SW480 (cell line): ENCODE measurements around the gene XRCC6.
"Not testable (repeated sequence)": the region's sequence is repeated elsewhere in the genome, so short reads cannot be mapped to it uniquely, and the experiment has no call there.

Experiments
- DNase-seq: peaks from one replicate; pipeline ENCODE4 v3.0.0-alpha.2; 2016; ENCODE audit warnings: low spot score

The XRCC6 gene

DNA sequence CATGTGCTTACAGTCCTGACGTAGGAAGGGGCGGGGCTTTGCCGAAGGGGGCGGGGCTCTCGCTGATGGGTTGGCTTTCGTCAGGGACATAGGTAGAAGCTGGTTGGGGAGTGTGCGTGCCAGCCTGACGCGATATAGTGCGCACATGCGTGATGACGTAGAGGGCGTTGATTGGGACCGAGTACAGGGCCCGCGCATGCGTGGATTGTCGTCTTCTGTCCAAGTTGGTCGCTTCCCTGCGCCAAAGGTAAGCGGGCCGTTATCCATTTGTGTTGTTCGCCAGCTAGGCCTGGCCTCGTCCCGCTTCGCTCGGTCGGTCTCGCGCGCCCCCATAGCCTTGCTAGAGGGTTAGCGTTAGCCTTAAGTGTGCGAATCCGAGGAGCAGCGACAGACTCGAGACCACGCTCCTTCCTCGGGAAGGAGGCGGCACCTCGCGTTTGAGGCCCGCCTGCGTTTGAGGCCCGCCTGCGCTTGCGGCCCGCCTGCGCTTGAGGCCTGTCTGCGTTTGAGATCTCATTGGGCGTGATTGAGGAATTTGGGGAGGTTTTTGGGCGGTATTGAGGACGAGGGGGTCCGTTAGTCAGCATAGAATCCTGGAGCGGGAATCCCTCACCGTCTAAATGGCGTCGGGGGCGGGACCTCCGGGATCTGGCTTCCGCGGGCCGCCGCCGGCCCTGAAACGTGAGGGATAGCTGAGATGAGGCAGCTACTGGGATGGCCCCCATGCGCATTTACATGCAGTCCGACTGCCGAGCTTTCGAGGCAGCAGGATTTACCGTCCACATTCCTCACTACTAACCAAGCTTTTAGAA is at the start of gene XRCC6:
TSS of gene XRCC6 (plus strand) at position 197 of the 812 bp plus-strand sequence. CDS start 710 bp downstream, outside the sequence.
- peak; percentile 99 for DNase-seq

DNA sequence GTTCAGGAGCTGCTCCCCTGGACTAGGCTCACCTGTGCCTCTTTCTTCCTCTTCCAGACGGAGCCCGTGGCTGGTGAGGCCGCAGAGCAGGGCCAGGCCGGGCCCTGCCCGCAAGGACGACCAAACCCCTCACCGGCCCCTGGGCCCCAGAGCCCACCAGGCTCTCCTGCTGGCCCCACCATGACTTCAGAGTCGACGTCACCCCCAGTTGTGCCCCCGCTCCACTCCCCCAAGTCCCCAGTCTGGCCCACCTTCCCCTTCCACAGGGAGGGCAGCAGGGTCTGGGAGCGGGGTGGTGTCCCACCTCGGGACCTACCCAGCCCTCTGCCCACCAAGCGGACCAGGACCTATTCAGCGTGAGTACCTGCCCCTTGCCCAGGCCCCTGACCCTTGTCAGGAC is 49.3 kb upstream of the XRCC6 start:
- DNase-seq: no peak

DNA sequence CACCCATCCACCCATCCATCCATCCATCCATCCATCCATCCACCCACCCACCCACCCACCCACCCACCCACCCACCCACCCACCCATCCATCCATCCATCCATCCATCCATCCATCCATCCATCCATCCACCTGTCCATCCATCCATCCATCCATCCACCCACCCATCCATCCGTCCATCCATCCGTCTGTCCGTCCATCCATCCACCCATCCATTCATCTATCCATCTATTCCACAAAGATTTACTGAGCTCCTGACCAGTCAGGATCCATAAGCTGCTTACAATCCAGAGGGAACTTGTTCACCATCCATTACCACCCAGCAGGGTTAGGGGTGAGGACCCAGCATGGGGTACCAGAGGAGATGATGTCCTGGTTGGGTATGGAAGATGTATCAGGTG is 48.8 kb upstream of the XRCC6 start:
- DNase-seq: not testable (repeated sequence)

DNA sequence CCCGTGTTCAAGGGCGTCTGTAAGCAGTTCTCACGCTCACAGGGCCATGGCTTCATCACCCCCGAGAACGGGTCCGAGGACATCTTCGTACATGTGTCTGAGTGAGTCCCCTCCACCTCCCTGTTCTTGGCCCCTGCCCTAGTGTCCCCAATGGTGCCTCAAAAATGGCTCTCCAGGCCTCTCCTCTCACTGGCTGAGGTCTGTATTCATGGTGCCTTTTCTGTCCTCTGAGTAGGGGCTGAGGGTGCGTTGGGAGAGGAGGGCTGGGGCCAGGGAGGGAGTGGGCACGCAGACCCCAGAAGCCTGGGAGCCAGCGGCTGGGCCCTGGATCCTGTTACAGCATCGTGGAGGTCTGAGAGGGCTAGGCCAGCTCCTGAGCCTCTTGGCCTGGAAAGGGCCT is 47.4 kb upstream of the XRCC6 start:
- DNase-seq: no peak

DNA sequence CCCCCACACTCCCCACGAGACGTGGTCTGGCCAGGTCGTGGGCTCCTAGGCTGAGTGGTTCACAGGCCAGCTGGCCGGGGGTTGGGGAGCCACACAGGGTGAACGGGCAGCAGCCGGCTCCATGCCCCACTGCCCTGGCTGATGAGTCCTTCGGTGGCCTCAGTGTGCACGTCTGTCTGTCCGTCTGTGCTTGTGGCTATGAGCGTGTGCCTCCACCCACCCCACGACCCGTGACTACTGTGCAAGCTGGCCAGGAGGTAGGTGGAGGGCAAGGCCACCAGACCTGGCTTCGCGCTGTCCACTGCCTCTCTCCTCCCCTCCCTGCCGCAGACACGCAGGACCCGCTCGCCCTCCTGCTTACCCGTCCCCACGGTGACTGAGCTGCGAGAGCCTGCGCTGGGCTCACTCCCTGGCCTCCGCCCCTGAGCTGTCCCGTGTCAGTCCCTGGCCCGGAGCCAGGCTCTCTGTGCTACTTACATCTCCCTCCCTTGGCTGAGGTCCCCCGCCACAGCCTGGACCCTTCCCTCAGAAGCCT is 46.2 kb upstream of the XRCC6 start:
- DNase-seq: no peak

DNA sequence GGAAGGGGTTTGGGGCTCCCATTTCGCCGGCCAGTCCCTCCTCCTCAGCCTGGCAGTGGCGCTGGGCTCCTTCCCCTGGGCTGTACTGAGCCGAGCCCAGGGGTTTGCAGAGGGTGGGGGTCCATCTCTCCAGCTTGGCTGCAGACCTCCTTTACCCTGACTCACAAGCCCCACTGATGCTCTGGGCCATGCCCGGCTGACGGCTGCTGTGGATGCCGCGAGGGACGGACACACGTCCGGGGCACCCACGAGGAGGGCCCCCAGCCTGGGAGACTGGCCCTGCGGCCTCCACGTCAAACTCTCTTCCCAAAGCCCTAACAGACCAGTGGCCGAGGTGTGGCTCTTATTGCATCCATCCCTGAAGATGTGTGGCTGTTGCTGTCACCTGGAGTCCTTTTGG is 45.6 kb upstream of the XRCC6 start:
- DNase-seq: no peak

DNA sequence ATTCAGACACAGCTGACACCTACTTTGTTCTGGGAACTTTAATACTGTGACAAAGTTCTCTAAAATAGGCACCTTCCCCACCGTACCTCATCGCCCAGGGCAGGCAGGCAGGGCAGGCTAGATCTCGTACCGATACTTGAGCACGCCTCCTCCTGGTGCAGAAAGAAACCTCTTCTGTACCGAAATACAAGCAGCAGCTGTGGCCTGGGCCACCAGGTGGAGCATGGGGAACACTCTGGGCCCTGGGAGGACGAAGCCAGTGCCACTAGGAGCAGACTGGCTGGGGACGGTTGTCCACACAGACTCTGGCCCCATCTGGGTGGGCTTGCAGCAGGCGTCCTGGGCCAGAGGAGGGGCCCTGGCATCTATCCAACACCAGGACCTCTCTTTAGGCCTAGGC is 44.2 kb upstream of the XRCC6 start:
- DNase-seq: peak; percentile 54

DNA sequence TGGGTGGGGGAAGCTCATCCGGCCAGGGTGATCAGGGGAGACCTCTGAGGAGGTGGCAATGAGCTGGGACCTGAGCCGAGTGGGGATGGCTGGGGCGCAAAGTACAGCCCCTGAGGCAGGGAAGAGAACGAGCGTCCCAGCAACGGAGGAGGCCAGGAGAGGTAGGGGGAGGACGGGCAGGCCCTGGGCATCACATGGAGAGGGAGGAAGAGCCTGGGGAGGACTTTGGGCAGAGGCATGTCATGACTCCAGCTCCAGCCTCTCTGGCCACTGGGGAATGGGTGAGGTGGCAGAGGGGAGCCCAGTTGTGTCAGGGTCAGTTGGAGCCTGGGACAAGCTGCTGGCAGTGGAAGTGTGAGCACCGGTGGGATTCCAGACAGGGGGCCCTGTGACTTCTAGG is 43.0 kb upstream of the XRCC6 start:
- DNase-seq: no peak

DNA sequence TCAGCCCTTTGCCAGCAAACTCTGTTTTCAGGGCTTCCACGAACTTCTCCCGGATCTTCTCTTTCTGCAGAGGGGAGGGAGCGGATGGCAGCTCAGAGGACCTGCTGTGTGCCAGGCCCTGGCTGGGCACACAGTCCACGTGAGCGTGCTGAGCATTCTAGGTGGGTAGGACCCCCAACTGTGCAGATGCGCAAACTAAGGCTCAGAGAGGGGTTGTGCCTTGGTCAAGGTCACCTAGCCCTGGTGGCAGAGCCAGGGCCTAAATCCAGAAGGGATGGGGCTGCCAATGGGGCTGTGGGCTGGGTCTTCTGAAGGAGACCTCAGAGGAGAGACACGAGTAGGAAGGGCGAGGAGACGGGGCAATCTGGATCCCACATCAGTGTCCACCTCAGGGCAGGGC is 42.3 kb upstream of the XRCC6 start:
- no peak for DNase-seq

DNA sequence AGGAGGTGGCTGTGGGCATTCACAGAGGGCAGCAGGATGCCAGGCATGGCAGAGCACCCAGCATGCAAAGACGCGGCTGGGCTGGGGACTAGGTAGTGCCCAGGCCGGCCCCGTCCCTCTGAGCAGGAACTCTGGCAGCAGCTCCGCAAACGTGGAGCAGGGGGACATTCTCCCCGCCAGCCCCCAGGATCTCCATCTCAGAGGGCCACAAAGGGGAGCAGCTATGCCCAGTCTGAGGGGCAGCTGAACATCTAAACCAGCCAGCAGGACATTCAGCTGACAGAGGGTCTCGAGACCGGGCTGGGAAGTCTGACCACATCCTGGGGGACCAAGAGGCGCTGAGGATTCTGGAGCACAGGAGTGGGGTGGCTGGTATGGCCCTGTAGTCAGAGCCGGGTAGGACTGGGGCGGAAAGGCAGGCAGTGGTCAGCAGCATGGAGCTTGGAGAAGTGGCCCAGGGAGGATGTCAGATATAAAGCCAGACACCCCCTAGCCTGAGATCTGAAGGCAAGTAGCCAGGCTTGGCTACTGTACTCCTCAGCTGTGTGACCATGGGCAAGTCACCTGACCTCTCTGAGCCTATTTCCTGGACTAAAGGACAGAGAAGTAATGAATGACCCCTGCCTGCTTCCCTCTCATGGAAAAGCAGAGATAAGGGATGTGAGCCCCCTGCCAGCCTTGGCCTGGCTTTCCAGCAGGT is 41.6 kb upstream of the XRCC6 start:
- DNase-seq: no peak

DNA sequence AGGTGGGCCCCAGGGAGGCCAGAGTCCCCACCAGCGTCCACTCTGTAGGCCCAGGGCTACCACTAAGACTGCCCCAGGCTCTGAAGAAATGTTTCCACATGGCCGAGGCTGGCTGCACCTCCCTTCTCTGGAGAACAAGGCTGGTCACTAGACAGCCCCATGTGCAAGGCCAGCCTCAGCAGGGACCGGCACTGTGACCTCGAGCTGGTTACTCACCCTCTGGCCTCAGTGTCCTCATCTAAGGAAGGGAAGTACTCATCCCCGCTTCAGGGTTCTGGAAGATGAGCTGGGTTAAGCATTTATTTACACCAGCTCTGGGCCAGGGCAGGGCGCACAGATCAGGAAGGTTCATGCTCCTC is 41.1 kb upstream of the XRCC6 start:
- DNase-seq: no peak

DNA sequence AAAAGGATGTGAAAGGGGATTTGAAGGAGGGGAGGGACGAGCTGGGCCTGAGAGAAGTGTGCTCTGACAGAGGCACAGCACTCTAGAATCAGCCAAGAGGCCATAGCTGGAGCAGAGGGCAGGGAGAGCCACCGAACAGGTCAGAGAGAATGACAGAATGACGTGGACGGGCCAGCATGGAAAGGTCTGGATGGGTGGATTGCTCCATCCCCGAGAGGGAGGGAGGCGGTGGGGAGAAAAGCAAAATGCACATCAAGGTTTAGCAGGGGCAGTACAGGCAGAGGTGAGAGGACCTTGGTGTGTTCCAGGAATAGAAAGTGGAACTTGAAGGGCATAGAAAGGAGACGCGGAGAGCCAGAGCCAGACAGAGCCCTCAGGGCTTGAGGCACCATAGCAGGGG is 38.4 kb upstream of the XRCC6 start:
- no peak for DNase-seq

DNA sequence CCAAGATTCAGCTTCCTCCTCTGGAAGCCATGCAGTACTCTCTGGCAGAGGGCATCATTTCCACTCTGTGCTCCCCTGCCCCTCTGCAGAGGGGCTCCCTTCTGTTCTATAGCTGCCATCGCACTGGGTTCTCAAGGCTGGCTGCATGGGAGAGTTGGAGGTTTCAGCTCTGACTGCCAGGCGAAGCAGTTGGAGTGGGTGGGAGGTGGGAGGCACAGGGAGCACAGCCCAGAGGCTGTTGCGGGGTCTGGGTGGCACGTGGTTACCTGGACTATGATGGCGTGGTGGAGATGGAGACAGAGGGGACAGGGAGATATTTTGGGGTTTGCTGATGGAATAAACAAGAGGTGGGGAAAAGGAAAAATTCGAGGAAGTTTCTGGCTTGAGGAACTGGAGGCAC is 36.2 kb upstream of the XRCC6 start:
- no peak for DNase-seq

DNA sequence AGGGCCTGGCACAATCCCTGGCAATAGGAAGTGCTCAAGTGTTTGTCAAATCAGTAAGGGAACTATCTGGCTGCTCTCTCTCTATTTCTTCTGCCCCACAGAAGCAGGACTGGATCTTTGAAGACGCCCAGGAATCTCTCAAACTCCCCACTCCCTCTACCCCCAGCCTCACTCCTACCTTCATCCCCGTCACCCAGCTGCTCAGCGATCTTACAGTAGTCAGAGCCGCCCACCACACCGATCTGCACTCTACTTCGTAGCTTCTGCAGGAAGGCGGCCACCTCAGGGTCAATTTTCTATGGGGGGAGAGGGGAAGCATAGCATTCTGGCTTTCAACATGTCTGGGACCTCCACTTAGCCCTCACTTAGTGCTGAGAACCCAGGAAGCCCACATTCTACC is 35.2 kb upstream of the XRCC6 start:
- no peak for DNase-seq

DNA sequence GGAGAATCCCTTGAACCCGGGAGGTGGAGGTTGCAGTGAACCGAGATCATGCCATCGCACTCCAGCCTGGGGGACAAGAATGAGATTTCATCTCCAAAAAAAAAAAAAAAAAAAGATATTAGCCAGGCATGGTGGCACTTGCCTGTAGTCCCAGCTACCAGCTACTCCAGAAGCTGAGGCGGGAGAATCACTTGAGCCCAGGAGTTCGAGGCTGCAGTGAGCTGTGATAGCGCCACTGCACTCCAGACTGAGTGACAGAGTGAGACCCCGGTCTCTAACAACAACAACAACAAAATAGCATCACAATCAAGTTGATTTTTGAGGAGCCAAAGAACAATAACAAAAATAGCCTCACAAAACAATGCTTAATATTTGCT is 33.8 kb upstream of the XRCC6 start:
- DNase-seq: no peak

DNA sequence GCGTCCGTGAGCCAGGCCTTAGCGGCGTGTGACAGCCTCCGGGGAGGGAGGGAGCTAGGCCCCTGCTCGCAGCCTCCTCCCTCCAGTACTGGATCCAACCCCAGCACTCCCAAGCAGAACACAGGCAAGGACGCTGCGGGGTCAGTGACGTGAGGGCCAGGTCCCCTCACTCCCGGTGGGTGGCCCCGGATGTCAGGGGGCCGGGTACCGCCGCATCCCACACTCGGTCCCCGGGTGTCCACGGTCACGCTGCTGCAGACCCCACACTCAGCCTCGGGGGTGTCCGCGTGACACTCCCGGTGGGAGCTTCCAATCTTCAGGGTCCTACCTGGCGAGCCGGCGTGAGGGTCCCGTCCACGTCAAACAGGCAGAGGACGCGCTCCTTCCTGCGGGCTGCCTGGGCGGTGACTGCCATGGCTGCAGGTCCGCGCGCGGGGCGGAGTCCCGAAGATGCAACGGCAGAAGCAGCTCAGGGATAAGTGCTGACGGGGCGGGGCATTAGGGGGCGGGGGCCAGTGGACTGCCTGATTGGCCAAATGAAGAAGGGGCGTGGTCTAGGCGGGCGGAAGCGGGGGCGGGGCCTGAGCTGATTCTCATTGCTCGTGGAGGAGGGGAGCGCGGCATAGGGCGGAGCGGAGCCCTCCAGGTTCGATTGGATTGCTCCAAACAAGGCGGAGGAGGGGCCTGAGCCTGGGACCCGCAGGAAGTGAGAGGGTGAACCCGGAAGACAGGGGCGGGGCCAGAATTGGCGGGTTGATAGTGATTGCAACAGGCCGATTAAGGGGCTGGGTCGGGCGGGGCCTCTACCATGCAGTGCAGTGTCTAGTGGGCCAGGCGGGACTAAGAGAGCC is 31.5 kb upstream of the XRCC6 start, which contains the start of gene PMM1:
TSS of gene PMM1 (minus strand) at position 450 of the 851 bp plus-strand sequence. CDS start at position 415, 35 bp downstream.
- peak; percentile 98 for DNase-seq

DNA sequence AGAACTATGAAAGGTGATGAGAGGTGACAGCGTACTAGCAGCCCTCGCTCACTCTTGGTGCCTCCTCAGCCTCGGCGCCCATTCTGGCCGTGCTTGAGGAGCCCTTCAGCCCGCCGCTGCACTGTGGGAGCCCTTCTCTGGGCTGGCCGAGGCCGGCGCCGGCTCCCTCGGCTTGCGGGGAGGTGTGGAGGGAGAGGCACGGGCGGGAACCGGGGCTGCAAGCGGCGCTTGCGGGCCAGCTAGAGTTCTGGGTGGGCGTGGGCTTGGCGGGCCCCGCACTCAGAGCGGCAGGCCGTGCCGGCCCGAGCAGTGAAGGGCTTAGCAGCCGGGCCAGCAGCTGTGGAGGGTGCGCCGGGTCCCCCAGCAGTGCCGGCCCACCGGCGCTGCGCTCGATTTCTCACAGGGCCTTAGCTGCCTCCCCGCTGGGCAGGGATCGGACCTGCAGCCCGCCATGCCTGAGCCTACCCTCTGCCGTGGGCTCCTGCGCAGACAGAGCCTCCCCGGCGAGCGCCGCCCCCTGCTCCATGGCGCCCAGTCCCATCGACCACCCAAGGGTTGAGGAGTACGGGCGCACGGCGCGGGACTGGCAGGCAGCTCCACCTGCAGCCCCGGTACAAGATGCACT is 27.6 kb upstream of the XRCC6 start:
- not testable (repeated sequence) for DNase-seq

DNA sequence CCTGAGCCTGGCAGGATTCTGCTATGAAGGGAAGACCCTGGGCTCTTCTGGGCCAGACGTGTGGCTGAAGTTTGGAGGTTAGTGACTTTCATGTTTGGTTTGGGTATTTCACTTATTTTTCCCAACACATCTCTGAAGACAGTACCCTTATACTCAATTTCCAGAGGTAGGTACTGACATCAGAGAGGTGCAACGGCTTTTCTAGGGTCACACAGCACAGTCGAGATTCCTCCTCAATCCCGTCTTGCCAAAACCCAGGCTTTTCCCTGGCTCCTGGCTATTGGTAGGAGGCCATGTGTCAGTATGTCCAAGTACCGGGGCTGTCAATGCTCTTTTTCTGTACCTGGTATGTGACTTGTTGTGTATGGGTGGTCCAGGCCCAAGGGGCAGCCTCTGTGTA is 25.4 kb upstream of the XRCC6 start:
- DNase-seq: no peak

DNA sequence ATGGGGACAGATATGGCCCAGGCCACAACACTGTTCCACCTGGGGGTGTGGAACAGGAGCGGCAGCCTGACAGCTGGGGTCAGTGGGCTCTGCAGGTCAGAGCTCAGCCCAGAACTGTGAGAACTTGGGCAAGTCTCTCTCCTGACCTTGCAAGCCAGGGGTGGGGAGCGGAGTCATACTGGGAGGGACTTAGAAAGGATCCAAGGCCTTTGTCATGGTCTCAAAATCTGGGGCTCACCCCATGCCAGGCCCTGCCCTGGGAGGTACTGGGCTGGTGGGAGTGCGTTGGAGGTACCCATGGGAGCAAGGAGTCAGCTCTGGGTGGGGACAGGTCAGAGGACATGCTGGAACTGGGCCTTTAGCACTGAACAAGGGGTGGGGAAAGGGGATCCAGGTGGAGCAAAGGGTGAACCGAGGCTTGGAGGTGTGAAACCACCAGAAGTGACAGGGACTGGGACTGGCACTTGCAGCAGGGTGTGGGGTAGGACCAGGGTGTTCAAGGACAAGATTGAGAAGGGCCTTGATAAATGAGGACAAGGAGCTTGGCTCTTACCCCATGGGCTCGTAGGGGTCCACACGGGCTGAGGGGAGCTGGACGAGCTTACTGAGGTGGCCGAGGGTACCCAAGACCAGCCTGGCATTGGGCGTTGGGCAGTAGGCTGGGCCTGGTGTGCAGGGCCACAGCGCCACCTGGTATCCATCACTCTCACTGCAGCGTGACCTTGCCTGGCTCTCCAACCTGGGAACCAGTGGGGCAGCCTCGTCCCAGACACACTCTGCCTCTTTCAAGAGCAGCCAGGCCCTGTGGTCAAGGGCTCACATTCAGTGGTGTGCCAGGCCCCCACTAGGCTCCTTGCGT is 24.1 kb upstream of the XRCC6 start:
- DNase-seq: peak; percentile 36

DNA sequence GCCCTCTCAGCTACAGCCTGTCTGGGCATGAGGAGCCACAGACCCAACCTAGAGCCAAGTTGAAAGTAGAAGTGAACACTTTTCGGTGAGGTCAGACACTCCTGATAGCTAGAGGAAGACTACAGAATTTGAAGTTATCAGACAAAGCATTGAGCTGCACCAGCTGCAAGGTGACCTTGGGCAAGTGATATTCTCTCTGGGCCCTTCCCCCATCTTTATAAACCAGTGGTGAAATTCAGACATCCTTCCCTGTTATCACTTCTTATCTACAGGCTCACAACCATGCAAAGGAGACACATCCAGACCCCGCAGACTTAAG is 23.5 kb upstream of the XRCC6 start:
- no peak for DNase-seq

DNA sequence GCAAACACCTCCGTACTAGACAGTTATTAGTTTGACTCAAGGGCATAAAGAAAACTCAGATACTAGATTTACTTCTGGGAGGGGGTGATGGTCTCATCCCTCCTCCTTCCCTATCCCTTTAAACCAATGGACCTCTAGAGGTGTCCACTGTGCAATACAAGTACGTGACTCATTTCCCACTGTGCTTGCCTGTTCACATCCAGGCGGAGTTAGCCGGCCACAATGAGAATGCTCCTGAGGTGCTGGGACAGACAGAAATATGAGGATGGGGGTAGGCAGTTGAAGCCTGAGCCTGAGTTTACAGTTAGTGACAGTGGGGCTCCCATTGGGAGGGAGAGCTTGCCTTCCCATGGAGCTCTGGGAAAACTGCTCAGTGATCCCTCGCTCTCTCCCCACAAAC is 23.0 kb upstream of the XRCC6 start:
- DNase-seq: no peak
